HG03108 (cell line): ENCODE measurements around the gene CD276.
"Not testable (repeated sequence)": the region's sequence is repeated elsewhere in the genome, so short reads cannot be mapped to it uniquely, and the experiment has no call there.

Experiments
- ATAC-seq: cut with Tn5 transposase; IDR thresholded peaks from one replicate; pipeline ENCODE4 v1.9.1; 2021; ENCODE audit warnings: moderate library complexity; ENCODE audit not compliant: unreplicated experiment

CD276 gene

GRCh38 chr15:73709686-73710085 lies 25.5 kb downstream of the CD276 start:
- no peak for ATAC-seq

- no peak for ATAC-seq
Measured at GRCh38 chr15:73710321-73710720, 26.1 kb downstream of the CD276 start.

GRCh38 chr15:73711526-73711925 lies 27.3 kb downstream of the CD276 start:
- no peak for ATAC-seq

GRCh38 chr15:73712107-73712506 lies 27.9 kb downstream of the CD276 start:
- no peak for ATAC-seq

GRCh38 chr15:73714695-73715301 lies 30.6 kb downstream of the CD276 start:
- ATAC-seq: no peak

- ATAC-seq: no peak
Measured at GRCh38 chr15:73715417-73715816, 31.2 kb downstream of the CD276 start.

GRCh38 chr15:73716417-73716816 lies 32.2 kb downstream of the CD276 start:
- no peak for ATAC-seq

GRCh38 chr15:73717206-73717605 lies 33.0 kb downstream of the CD276 start:
- no peak for ATAC-seq

- ATAC-seq: no peak
Measured at GRCh38 chr15:73717802-73718201, 33.6 kb downstream of the CD276 start.

- no peak for ATAC-seq
Measured at GRCh38 chr15:73718694-73719093, 34.5 kb downstream of the CD276 start.

- ATAC-seq: no peak
Measured at GRCh38 chr15:73722425-73722824, 38.2 kb downstream of the CD276 start.

GRCh38 chr15:73723191-73723590 lies 39.0 kb downstream of the CD276 start:
- ATAC-seq: no peak

GRCh38 chr15:73724212-73724611 lies 40.0 kb downstream of the CD276 start:
- ATAC-seq: no peak

GRCh38 chr15:73727330-73727976 lies 43.3 kb downstream of the CD276 start:
- no peak for ATAC-seq

- not testable (repeated sequence) for ATAC-seq
Measured at GRCh38 chr15:73732051-73732450, 47.9 kb downstream of the CD276 start.

- no peak for ATAC-seq
Measured at GRCh38 chr15:73732930-73733329, 48.7 kb downstream of the CD276 start.

- ATAC-seq: no peak
Measured at GRCh38 chr15:73737535-73737934, 53.4 kb downstream of the CD276 start.

- ATAC-seq: no peak
Measured at GRCh38 chr15:73740152-73741048, 56.2 kb downstream of the CD276 start.

- ATAC-seq: no peak
Measured at GRCh38 chr15:73741321-73741836, 57.2 kb downstream of the CD276 start.

- ATAC-seq: no peak
Measured at GRCh38 chr15:73744293-73744692, 60.1 kb downstream of the CD276 start.

- no peak for ATAC-seq
Measured at GRCh38 chr15:73745073-73745472, 60.9 kb downstream of the CD276 start.

- no peak for ATAC-seq
Measured at GRCh38 chr15:73746261-73746660, 62.1 kb downstream of the CD276 start.
